Measurements from ENCODE around the gene WDFY2.
"Not testable (repeated sequence)": the region's sequence is repeated elsewhere in the genome, so short reads cannot be mapped to it uniquely, and the experiment has no call there.

WDFY2 gene

DNA sequence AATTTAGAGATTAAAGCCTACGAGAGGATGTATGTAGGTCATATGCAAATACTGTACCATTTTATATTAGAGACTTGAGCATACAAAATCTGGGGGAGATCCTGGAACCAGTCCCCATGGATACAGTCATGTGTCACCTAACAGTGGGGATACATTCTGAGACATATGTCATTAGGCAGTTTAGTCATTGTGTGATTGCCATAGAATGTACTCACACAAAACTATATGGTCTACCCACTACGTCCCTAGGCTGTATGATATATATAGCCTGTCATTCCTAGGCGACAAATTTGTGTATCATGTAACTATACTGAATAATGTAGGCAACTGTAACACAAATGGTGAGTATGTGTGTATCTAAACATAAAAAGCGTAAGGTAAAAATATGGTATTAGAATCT is 62.8 kb downstream of the WDFY2 start:
- TF ChIP-seq, protein P1, sequence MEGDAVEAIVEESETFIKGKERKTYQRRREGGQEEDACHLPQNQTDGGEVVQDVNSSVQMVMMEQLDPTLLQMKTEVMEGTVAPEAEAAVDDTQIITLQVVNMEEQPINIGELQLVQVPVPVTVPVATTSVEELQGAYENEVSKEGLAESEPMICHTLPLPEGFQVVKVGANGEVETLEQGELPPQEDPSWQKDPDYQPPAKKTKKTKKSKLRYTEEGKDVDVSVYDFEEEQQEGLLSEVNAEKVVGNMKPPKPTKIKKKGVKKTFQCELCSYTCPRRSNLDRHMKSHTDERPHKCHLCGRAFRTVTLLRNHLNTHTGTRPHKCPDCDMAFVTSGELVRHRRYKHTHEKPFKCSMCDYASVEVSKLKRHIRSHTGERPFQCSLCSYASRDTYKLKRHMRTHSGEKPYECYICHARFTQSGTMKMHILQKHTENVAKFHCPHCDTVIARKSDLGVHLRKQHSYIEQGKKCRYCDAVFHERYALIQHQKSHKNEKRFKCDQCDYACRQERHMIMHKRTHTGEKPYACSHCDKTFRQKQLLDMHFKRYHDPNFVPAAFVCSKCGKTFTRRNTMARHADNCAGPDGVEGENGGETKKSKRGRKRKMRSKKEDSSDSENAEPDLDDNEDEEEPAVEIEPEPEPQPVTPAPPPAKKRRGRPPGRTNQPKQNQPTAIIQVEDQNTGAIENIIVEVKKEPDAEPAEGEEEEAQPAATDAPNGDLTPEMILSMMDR (IDR thresholded peaks at IDR 0.05; ENCODE audit: borderline replicate concordance, insufficient read depth, low read depth, low read length), result no peak

DNA sequence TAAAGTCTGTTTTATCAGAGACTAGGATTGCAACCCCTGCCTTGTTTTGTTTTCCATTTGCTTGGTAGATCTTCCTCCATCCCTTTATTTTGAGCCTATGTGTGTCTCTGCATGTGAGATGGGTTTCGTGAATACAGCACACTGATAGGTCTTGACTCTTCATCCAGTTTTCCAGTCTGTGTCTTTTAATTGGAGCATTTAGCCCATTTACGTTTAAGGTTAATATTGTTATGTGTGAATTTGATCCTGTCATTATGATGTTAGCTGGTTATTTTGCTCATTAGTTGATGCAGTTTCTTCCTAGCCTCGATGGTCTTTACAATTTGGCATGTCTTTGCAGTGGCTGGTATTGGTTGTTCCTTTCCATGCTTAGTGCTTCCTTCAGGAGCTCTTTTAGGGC is 67.9 kb downstream of the WDFY2 start:
- H3K4me3 ChIP-seq (ENCODE audit: low read depth, low read length), result not testable (repeated sequence)

More for the DNA sequence above, 62.8 kb downstream of the WDFY2 start:
- H3K4me3 ChIP-seq (ENCODE audit: low read depth, low read length), result no peak overlapping the region

DNA sequence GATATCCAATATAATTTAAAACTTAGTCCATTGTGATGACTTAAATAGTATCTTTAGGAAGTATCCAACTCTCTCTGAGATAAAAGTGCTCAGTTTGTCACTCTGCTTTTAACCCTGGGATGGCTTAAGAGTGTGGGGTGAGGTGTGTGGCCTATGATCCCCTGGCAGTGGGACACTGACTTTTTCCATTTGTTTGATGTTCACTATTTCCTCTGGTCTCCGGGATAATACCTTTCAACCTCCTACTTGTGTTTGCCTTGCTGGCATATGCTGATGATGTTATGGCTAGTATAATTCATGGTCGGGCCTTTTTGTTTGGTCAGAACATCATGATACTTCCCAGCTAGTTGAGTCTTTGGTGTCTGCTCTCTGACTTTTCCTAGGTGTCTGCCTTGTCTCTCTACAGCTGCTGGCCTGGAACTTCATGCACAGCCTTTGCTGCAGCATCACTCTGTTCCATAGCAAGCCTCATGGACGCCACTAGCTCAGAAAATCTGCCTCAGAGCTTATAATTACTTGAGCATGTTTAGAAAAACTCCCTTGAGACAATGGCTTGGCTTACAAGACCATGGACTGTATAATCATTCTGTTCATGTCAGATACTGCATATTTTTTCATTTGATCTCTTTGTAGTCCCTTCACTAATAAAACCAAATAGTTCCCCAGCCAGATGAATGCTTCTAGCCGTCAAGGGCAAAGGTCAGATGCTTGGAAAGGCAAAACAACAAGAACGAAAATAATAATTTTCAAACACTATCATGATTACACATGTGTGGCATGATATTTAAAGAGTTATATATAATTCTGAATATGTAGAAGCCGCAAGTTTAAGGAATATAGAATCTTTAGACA is 75.2 kb downstream of the WDFY2 start:
- H3K4me3 ChIP-seq (ENCODE audit: low read depth, low read length), result no peak overlapping the region
- TF ChIP-seq, protein P1 (IDR thresholded peaks at IDR 0.05; ENCODE audit: borderline replicate concordance, insufficient read depth, low read depth, low read length), result no peak

DNA sequence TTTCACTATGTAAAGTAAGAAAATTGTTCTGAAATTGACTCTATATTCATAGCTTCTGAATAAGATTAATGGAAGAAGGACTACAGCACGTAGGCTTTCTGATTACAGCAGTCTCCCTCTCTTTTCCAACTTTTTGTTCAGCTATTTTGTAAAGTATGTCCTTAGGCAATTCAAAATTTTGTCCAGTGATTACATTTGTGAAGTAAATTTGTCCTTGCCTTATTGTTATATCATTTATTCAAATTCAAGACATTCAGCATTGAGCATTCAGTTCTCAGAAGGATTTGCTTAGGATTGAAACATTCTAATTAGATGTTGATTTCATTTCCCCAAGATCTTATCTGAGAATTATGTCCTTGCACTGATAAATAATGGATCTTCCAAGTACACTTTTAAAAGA is 76.6 kb downstream of the WDFY2 start:
- TF ChIP-seq, protein P1 (IDR thresholded peaks at IDR 0.05; ENCODE audit: borderline replicate concordance, insufficient read depth, low read depth, low read length), result no peak
- H3K4me3 ChIP-seq (ENCODE audit: low read depth, low read length), result no peak overlapping the region

DNA sequence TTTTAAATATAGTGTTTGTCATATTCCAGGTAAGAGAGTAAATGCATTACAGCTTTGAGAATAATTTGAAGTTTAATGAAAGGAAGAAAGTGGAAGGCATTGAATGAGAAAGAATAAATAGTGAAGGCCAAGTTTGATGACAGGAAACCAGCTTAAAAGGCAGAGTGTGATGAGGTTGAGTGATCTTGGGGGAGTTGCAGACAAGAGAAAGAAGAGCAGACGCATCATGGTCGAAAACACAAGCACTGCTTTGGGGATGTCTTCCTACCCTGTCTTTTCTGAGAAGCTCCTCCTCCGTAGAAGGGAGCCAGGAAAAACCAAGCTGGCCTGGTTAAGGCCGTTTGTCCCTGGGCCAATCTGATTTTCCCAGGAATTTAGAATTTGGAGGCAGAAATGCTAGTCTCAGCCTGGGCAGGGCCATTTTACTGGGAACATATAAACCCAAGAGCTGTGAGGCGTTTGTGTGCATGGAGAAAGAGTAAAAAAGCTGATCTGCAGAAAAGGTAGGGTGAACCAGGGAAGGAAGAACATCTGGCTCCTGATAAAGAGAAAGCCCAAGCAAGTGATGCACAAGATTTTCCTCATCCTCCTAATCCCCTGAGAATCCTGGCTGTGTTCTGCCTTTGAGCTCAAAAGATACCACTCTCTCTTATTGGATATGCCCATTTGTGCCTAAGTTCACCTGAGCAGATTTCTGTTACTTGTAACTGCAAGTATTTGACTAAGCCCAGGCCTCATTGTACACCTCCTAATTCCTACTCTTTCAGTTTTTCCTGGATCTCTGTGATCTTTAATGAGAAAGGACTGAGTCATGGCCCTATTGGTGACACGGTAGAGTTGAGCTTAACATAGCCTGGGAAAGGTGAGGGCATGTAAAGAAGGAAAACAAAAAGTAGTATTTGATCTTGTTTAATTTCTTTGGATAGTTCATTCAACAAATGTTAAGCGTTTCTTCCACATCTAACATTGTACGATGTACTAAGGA is 80.0 kb downstream of the WDFY2 start:
- TF ChIP-seq, protein P1 (IDR thresholded peaks at IDR 0.05; ENCODE audit: borderline replicate concordance, insufficient read depth, low read depth, low read length), result no peak

DNA sequence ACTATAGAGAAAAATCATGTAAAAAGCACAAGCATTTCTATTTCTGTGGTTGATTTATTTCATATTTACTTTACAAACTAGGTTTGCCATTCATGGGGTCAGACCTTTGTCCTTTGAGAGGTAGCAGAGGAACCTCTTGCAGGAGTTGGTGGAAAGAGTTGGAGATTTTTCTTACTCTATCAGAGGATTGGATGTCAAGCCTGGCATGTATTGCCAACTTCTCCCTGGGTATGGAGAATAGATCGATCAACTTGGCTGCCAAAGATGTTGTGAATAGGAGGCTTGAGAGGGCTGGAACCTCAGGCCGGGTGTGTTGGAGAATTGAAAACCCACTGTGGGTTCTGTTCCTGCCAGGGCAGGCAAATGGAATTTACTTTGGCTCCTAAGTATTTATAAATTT is 81.2 kb downstream of the WDFY2 start:
- H3K4me3 ChIP-seq (ENCODE audit: low read depth, low read length), result no peak overlapping the region
- TF ChIP-seq, protein P1 (IDR thresholded peaks at IDR 0.05; ENCODE audit: borderline replicate concordance, insufficient read depth, low read depth, low read length), result no peak

More for the DNA sequence above, 80.0 kb downstream of the WDFY2 start:
- no peak overlapping the region for H3K4me3 ChIP-seq (ENCODE audit: low read depth, low read length)

DNA sequence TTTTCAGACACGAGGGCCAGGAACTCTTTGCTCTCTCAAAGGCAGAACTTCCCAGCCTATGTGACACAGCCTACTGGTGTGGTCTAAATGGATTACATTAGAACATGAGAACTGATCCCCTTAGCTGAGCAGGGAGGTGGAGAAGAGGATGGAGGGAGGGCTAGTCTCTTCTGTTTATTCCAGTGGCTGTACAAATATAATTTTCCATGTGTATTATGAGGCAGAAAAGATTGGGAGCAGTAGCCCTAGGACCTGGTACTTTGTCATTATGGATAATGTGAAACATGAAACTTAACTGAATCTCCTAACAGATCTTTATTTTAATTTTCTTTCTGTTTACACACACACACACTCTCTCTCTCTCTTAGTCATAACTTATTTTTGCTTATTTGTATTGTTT is 82.1 kb downstream of the WDFY2 start:
- TF ChIP-seq, protein P1 (IDR thresholded peaks at IDR 0.05; ENCODE audit: borderline replicate concordance, insufficient read depth, low read depth, low read length), result no peak
- no peak overlapping the region for H3K4me3 ChIP-seq (ENCODE audit: low read depth, low read length)

Measured in GM12875 (cell line).